ENCODE results near the gene DDR1.
"Not testable (repeated sequence)": the region's sequence is repeated elsewhere in the genome, so short reads cannot be mapped to it uniquely, and the experiment has no call there.

Gene DDR1

DNA sequence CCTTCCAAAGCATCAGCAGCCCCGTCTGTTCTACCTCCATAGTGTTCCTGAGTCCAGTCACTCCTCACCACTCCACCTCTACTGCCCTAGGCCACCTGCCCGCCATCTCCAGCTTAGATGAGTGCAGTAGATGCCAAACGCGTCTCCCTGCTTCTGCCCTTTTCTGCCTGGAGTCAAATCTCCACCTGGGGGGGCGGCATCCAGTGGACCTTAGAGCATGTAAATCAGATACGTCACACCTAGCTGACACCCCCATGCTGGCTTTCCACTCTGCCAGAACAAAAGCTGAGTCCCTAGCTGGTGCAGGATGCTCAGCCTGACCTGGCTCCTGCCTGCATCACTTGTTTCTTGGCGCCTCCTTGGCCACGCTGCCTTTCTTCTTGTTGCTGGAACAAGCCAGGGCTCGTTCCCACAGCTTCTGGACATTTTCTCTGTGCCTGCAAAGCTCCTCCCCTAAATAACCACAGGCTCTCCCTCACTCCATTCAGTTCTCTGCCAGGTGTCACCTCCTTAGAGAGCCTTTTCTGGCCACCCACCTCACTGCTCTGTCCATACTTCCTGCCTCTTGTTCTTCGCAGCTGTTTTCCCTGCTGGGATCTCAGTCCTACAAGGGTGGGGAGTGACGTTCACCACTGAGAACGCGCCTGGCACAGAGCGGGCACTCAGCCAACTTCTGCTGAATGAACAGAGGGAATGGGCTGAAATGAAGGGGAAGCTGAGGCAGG lies 5.8 kb downstream of the DDR1 start:
- DNase-seq (ENCODE audit: insufficient read length, low spot score): no peak
- no peak for TF ChIP-seq POLR2A (IDR thresholded peaks at IDR 0.05; ENCODE audit: low read depth, low read length)
- no peak for FAIRE-seq

DNA sequence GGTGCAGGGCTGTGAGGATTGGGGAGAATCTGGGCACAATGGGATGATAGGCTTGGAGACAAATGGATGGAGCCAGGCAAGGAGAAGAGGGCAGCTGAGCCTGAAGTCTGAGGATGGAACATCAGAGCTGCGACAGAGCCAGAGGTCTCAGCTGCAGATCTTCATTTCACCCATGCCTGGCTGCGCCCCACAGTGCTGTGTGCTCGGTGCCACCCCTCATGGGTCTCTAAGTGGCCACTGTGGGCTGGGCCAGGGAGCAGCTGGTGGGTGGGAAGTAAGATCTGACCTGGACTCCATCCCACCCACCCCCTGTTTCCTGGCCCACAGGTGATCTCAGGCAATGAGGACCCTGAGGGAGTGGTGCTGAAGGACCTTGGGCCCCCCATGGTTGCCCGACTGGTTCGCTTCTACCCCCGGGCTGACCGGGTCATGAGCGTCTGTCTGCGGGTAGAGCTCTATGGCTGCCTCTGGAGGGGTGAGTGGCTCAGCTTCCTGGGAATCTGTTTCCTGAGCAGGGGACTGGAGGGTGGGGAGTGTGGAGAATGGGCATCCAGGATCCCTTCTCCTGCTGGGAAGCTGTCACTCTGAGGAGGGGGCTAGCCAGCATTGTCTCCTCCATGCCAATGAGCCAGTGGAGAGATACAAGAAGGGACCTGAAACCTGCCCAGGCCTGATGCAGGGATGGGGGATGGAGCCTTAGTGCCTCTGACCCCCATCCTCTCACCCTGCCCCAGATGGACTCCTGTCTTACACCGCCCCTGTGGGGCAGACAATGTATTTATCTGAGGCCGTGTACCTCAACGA lies 6.5 kb downstream of the DDR1 start:
- DNase-seq (ENCODE audit: insufficient read length, low spot score) (no peak), FAIRE-seq (no peak)
- TF ChIP-seq POLR2A (IDR thresholded peaks at IDR 0.05; ENCODE audit: low read depth, low read length): no peak

DNA sequence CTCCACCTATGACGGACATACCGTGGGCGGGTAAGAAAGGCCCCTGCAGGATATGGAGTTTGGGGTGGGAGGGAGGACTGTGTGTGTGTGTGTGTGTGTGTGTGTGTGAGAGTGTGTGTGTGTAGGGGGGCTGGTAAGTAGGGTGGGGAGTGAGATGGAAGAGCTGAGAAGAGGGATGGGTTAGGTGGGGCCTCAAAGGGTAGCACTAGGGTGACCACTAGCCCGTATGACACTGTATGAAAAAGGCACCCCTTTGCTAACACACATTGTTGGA lies 7.1 kb downstream of the DDR1 start:
- FAIRE-seq (no peak), DNase-seq (ENCODE audit: insufficient read length, low spot score) (no peak)
- no peak for TF ChIP-seq POLR2A (IDR thresholded peaks at IDR 0.05; ENCODE audit: low read depth, low read length)

DNA sequence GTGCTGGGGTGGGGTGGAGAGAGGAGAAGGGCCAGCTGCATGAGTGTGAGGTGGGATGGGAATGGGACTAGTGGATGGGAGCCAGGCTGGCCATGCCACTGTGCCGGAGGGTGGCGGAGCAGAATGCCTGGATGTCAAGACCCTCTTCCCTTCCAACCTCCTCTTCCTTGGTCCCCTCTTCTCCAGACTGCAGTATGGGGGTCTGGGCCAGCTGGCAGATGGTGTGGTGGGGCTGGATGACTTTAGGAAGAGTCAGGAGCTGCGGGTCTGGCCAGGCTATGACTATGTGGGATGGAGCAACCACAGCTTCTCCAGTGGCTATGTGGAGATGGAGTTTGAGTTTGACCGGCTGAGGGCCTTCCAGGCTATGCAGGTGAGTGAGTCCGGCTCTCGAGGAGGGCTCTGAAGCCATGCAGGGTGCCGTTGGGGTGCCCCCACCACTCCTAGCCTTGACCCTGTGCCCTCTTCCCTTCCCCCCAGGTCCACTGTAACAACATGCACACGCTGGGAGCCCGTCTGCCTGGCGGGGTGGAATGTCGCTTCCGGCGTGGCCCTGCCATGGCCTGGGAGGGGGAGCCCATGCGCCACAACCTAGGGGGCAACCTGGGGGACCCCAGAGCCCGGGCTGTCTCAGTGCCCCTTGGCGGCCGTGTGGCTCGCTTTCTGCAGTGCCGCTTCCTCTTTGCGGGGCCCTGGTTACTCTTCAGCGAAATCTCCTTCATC lies 7.7 kb downstream of the DDR1 start:
- no peak for DNase-seq (ENCODE audit: insufficient read length, low spot score)

DNA sequence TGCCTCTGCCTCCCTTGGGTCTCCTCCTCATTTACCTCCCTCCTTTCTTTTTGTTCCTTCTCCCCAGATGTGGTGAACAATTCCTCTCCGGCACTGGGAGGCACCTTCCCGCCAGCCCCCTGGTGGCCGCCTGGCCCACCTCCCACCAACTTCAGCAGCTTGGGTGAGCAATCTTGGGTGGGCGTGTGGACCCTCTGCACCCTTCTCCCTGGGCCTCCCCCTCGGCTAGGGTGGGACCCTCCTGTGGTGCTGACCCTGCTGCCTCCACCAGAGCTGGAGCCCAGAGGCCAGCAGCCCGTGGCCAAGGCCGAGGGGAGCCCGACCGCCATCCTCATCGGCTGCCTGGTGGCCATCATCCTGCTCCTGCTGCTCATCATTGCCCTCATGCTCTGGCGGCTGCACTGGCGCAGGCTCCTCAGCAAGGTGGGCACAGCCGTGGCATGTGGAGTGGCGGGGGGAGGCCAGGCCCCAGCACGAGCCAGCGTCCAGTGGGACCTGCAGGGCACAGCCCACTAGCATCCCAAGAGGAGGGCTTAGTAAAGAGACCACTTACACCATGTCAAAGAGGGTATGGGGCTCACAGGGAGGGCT lies 8.8 kb downstream of the DDR1 start:
- FAIRE-seq (no peak), DNase-seq (ENCODE audit: insufficient read length, low spot score) (no peak)
- no peak for TF ChIP-seq POLR2A (IDR thresholded peaks at IDR 0.05; ENCODE audit: low read depth, low read length)

More for the DNA sequence above, 7.7 kb downstream of the DDR1 start:
- FAIRE-seq: no peak
- TF ChIP-seq POLR2A (IDR thresholded peaks at IDR 0.05; ENCODE audit: low read depth, low read length): no peak

DNA sequence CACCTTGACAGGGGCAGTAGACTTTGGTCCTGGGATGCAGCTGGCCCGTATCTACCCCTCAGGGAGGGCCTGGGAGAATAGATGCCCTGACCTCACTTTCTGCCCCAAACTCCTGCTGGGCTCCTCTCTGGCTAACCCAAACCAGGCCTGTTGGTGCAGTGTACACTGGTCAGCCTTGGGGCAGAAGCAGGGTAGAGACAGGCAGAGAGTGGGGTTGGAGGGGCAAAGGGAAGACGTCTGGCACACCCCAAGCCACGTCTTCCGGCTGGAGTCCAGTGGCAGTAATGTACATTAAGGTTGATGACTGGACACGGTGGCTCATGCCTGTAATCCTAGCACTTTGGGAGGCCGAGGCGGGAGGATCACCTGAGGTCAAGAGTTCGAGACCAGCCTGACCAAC lies 9.3 kb downstream of the DDR1 start:
- TF ChIP-seq POLR2A (IDR thresholded peaks at IDR 0.05; ENCODE audit: low read depth, low read length): no peak
- FAIRE-seq: no peak

DNA sequence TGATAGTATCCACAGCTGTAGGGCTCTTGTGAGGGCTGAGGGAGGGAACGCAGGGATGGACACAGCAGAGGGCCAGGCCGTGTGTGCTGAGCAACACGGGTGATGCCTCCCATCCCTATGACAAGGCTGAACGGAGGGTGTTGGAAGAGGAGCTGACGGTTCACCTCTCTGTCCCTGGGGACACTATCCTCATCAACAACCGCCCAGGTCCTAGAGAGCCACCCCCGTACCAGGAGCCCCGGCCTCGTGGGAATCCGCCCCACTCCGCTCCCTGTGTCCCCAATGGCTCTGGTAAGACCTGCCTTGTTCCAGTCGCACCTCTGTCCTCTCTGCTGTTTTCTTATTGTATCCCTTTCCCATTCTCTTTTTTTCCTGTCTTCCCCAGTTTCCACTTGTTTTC lies 10.1 kb downstream of the DDR1 start:
- TF ChIP-seq POLR2A (IDR thresholded peaks at IDR 0.05; ENCODE audit: low read depth, low read length): no peak
- FAIRE-seq (no peak), DNase-seq (ENCODE audit: insufficient read length, low spot score) (no peak)

More for the DNA sequence above, 9.3 kb downstream of the DDR1 start:
- no peak for DNase-seq (ENCODE audit: insufficient read length, low spot score)

DNA sequence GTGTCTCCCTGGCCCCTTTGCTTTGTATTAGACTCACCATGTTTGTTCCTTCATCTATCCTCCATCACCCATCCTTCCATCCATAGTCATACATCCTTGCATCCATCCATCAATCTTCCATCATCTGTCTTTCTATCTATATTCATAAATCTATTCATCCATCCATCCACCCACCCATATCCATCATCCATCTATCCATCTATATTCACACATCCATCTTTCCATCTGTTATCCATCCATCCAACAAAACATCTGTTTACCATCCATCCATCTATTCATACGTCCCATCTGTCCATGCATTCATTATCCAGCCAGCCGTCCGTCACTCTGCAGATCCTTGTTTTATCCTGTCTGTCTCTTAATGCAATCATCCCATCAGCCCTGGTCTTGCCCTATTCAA lies 10.6 kb downstream of the DDR1 start:
- no peak for FAIRE-seq
- TF ChIP-seq POLR2A (IDR thresholded peaks at IDR 0.05; ENCODE audit: low read depth, low read length): no peak
- no peak for DNase-seq (ENCODE audit: insufficient read length, low spot score)

DNA sequence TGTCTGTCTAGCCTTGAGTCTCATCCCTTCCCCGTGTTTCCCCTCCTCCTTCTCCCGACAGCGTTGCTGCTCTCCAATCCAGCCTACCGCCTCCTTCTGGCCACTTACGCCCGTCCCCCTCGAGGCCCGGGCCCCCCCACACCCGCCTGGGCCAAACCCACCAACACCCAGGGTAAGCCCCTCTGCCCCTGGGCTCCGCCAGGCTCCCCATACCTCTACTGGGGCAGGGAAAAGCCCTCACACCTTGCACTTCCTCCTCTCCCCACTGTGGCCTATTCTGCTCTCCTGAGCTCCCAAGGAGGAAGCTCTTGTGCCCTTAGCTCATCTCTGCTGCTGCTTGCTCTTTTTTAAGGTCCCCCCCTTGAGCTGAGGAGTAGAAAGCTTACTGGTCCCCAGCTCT lies 11.0 kb downstream of the DDR1 start:
- DNase-seq (ENCODE audit: insufficient read length, low spot score) (no peak), FAIRE-seq (no peak)
- TF ChIP-seq POLR2A (IDR thresholded peaks at IDR 0.05; ENCODE audit: low read depth, low read length): no peak

DNA sequence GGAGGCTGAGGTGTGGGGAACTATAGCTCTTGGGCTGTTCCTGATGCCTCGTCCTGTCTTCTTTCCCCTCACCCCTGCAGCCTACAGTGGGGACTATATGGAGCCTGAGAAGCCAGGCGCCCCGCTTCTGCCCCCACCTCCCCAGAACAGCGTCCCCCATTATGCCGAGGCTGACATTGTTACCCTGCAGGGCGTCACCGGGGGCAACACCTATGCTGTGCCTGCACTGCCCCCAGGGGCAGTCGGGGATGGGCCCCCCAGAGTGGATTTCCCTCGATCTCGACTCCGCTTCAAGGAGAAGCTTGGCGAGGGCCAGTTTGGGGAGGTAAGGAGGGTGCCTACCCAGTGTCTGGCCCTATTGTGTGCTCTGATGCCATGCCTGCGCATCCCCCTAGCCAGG lies 12.2 kb downstream of the DDR1 start:
- no peak for FAIRE-seq
- TF ChIP-seq POLR2A (IDR thresholded peaks at IDR 0.05; ENCODE audit: low read depth, low read length): no peak
- no peak for DNase-seq (ENCODE audit: insufficient read length, low spot score)

DNA sequence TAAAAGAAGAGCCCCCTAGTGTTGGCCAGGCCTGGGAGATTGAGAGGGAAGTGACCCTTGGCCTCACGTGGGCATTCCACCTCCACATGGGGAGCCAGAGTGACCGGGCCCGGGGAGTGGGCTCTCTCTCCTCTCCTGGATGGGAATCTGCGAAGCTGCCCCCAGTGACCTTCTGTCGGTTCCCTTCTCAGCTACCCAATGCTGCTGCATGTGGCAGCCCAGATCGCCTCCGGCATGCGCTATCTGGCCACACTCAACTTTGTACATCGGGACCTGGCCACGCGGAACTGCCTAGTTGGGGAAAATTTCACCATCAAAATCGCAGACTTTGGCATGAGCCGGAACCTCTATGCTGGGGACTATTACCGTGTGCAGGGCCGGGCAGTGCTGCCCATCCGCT lies 13.6 kb downstream of the DDR1 start:
- no peak for TF ChIP-seq POLR2A (IDR thresholded peaks at IDR 0.05; ENCODE audit: low read depth, low read length)
- DNase-seq (ENCODE audit: insufficient read length, low spot score) (no peak), FAIRE-seq (no peak)

DNA sequence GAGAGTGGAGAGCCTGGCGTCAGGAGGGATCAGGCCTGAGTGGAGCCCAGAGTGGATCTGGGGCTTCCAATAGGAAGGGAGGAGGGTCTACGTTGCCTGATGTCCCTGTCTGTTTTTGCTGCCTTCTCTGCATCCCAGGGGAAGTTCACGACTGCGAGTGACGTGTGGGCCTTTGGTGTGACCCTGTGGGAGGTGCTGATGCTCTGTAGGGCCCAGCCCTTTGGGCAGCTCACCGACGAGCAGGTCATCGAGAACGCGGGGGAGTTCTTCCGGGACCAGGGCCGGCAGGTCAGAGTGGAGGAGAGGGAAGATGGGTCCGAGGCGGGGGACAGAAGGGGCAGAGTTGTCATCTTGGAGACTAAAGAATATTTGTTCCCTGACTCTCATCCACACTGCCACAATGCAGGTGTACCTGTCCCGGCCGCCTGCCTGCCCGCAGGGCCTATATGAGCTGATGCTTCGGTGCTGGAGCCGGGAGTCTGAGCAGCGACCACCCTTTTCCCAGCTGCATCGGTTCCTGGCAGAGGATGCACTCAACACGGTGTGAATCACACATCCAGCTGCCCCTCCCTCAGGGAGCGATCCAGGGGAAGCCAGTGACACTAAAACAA lies 14.5 kb downstream of the DDR1 start:
- FAIRE-seq (no peak), DNase-seq (ENCODE audit: insufficient read length, low spot score) (no peak)
- no peak for TF ChIP-seq POLR2A (IDR thresholded peaks at IDR 0.05; ENCODE audit: low read depth, low read length)

DNA sequence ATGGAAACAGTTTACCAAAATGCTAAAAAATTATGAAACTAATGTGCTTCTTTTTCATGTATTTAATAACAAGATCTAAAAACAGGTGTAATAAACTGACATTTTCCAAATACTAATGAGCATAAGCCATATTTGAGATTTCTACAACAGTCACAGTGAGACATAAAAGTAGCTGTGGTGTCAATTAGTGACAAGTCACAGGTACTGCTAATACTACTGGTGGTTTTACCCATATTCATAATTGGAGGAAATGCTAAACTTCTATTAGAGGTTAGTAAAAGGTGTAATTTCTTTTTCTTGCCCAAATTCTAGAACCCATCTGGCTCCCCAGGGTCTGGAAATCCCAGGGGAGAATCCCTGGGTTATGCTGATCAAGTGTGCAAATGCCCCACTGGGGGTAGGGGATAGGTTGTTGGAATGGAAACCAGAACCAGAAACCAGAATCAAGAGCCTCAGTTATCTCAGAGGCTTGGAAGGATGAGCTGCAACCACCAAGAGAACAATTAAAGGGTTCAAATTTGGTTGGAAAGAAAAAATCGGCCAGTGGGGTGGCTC lies 16.6 kb downstream of the DDR1 start:
- FAIRE-seq: no peak
- DNase-seq (ENCODE audit: insufficient read length, low spot score): no peak
- TF ChIP-seq POLR2A (IDR thresholded peaks at IDR 0.05; ENCODE audit: low read depth, low read length): no peak

DNA sequence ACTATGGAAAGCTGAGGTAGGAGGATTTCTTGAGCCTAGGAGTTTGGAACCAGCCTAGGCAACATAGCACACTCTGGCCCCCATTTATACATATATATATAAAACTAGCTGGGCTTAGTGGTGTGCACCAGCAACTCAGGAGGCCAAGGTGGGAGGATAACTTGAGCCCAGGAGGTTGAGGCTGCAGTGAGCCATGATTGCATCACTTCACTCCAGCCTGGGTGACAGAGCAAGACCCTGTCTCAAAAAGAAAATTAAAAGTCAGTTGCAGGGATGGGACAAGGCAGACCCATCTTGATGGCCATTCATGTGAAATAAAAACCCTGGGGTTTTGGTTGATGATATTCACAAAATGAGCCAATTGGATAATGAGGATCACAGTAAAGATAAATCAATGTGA lies 17.1 kb downstream of the DDR1 start:
- DNase-seq (ENCODE audit: insufficient read length, low spot score) (no peak), FAIRE-seq (no peak)
- no peak for TF ChIP-seq POLR2A (IDR thresholded peaks at IDR 0.05; ENCODE audit: low read depth, low read length)

DNA sequence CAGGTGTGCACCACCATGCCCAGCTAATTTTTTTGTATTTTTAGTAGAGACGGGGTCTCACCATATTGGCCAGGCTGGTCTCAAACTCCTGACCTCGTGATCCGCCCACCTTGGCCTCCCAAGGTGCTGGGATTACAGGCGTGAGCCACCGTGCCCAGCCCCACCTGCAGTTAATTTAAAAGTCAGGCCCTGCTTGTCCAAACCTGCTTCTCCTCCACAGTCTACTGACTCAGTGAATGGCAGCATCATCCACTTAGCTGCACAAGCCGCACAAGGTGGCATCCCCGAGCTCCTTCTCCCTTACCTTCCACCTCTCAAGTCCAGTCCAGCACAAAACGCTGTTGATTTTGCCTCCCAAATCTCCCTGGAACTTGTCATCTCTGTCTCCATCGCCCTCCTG lies 17.9 kb downstream of the DDR1 start:
- FAIRE-seq; DNase-seq (ENCODE audit: insufficient read length, low spot score): not testable (repeated sequence)

Measured in H54 (cell line).